ENCODE measurements around the gene ALDH4A1.

The ALDH4A1 gene

DNA sequence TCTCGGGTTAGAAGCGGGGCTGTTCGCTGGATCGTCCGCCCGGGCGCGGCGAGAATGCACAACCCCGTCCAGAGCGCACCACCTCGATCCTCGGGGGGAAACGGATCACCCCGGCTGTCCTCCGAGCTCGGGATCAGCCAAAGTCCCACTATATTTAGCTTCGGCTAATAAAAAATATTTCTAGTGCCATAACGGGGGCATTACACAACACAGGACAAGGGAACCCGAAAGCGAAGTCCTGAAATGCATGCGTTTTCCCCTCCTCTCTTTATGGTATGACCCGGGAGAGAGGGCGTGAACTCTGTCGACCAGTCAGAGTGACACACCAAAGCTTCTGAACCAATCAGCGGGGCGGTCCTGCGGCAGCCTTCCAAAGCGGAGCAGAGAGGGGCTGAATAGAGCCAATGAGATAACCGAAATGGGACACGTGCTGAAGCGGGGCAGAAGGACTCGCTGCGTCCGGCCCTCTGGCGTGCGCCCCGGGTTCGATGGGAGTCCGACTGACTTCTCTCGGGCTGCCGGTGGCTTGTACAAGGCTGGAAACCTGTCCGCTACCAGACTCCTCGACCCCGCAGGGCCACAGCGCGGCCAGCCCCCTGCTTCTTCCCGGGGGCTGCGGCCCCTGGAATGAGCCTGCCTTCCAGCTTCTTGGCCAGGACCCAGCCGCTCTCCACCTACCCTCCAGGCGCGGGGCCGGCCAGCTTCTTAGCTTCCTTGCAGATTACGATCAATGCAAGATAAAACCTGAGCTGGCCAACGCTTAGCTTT lies at the start of gene ALDH4A1:
ALDH4A1 (minus strand) TSS at position 33 of the 768 bp plus-strand sequence; CDS start at position 1, 32 bp downstream.
- peak; percentile 90 to 93 for DNase-seq

GRCh38 chr1:18951818-18952391 lies 49.5 kb upstream of the ALDH4A1 start:
- DNase-seq, result peak; percentile 82

DNA sequence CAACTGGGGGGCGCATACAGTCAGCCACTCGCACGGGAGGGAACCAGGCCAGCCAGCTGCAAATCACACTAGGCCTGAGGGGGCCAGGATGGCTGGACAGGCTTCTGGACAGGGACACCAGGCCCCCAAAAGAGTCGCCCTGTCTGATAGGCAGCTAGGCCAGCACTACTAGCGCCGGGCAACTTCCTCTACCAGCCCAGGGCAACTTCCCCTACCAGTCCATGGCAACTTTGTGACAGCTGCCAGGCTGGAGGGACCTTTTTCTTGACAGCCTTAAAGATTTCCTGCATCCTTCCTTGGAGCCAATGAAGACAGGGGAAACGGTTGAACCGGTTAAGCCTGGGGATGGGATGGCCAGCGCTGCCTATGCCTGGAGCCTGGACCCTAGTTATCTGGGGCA lies 49.1 kb upstream of the ALDH4A1 start:
- DNase-seq, result peak in 1 of 2 donors; percentile 22

DNA sequence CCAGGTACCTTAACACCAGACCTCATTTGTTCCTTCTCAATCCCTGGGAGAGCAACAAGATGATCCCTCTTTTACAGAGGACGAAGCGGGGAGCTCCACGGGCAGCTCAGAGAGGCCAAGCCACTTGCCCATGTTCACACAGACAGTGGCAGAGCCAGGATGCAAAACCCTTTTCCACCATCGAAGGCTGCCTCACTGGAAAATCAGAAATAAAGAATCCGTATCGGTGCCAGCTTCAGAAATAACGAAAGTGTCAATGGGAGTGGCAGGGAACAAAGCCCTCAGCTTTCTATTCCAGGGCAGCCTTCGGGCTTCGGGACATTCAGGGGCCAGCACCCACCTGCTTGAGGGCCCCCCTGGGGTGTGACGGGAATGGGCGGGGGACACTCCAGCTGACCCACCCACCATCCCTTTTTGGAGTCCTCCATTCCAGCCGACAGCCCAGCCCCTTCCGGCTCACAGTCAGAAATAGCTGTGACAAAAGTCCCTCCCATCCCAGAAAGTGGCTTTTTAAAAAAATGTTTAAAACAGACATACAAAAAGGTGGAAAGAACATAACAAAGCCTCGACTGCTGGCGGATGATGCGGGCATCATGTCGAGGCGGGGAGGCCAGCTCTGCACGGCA lies 48.2 kb upstream of the ALDH4A1 start:
- peak; percentile 46 to 49 for DNase-seq

GRCh38 chr1:18949686-18950400 lies 47.5 kb upstream of the ALDH4A1 start:
- peak; percentile 30 to 37 for DNase-seq

- no peak for DNase-seq
These were observed 46.7 kb upstream of the ALDH4A1 start for GRCh38 chr1:18948913-18949685.

DNA sequence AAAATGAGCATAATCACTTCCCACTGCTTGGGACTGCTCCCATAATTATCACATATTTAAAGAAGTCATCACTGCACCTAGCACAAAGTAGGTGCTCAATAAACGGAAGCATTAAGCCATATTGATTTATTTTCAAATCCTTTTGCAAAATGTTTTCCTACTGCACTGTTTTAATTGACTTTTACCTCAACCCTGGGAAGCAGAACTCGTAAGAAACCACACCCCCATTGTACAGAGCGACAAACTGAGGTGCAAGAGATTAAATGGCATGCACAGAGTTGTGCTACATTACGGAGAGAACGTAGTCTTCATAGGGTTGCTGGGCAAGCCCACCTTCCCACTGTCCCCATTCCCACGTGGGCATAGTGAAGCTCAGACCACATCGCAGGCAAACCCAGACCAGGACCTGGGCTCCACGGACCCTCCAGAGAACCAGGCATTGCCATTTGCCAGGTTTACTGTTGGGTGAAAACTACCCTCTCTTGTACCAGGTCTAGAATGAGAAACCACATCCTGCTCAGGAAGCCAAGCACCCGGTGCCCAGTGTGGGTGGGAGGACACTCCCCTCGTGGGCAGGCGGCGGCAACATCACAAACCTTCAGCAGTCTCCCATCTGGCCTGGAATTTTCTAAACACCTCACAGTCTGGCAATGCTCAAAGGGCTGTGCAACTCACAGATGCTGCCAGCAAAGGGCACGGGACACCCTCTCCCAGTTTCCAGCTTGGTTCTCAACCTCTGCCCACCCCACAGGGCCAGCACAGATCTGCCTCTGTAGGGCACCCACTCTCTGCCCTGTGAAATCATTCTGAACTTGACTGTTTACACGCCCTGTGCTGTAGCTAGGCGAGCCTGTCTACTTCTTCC lies 45.9 kb upstream of the ALDH4A1 start:
- DNase-seq, result peak; percentile 54 to 65

DNA sequence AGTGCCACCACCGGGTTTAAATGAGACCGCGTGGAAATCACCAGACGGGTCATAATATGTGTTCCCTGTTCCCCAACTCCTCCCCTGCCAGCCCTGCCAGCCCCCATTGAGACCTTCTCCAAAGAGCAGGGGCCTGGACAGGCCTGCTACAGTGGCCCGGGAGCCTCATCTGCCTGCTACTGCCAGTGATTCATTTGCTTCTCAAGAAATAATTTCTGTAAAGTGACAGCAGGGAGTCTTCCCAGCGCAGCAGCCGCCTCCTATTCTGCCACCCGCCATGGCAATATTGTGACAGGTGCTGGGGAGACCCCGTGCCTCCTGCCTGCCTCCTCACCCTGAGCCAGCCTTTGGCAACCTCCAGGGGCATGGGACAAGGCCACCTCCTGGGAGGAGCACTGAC lies 45.2 kb upstream of the ALDH4A1 start:
- no peak for DNase-seq

DNA sequence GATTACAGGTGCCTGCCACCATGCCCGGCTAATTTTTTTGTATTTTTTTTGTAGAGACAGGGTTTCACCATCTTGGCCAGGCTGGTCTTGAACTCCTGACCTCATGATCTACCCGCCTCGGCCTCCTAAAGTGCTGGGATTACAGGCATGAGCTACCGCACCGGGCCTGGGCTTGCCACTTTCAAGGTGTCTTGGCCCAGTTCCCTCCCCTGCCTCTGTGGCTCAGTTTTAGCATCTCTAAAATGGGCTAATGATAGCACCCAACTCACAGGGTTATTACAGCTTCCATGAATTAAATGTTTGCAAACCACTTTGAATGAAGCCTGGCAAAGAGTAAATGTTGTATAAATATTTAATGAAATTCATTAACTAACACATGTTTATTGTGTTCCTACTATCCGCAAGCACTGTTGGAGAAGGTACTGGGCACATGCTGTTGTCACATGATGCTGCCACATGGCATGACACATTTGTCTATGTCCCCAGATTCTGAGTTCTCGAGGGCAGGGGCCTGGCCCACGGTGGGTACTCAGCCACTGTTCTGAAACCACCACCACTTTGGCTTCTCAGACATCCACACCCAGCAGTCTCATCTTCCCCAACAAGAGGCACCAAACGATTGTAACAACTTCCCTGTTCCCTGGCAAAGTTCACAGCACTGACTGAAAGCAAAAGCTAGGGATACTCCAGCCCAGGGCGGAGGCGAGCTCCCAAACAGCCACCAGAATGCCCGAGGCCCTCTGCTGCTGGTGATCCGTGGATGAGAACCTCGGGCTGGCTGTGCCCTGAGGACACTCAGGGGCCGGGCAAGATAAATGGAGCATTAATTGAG lies 44.4 kb upstream of the ALDH4A1 start:
- DNase-seq, result no peak

- no peak for DNase-seq
These were observed 43.1 kb upstream of the ALDH4A1 start for GRCh38 chr1:18945401-18945849.

GRCh38 chr1:18944810-18945209 lies 42.5 kb upstream of the ALDH4A1 start:
- DNase-seq, result no peak

GRCh38 chr1:18943914-18944572 lies 41.7 kb upstream of the ALDH4A1 start:
- DNase-seq, result no peak

DNA sequence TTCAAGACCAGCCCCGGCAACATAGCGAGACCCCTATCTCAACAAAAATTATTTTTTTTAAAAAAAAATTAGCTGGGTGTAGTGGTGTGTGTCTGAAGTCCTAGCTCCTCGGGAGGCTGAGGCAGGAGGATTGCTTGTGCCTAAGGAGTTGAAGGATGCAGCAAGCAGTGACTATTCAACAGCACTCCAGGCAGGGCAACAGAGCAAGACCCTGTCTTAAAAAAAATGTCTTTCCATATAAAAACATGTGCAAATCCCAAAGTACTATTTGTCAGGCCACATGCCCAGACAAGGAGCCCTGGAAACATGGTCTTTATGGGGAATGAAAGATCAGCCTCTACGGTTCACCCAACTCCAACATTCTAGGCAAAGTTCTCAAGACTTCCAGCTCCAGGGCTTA lies 40.8 kb upstream of the ALDH4A1 start:
- DNase-seq, result no peak

DNA sequence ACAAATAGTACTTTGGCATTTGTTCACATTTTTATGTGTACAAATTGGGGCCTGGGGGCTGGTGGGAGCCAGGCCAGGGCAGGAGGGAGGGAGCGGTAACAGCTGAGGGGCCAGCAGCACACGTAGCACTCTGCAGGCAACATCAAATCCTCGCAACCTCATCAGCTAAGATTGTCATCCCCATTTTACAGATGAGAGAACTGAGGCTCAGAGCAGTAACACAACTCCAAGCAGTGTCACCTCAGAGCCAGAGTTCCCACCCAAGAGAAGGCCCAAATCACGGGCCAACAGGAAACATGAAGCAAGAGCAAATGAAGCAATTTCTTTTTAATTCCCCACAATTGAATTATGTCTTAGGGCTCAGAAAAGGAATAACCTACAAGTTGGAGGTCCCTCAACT lies 40.0 kb upstream of the ALDH4A1 start:
- DNase-seq, result no peak

GRCh38 chr1:18941221-18942141 lies 39.1 kb upstream of the ALDH4A1 start:
- DNase-seq, result no peak

DNA sequence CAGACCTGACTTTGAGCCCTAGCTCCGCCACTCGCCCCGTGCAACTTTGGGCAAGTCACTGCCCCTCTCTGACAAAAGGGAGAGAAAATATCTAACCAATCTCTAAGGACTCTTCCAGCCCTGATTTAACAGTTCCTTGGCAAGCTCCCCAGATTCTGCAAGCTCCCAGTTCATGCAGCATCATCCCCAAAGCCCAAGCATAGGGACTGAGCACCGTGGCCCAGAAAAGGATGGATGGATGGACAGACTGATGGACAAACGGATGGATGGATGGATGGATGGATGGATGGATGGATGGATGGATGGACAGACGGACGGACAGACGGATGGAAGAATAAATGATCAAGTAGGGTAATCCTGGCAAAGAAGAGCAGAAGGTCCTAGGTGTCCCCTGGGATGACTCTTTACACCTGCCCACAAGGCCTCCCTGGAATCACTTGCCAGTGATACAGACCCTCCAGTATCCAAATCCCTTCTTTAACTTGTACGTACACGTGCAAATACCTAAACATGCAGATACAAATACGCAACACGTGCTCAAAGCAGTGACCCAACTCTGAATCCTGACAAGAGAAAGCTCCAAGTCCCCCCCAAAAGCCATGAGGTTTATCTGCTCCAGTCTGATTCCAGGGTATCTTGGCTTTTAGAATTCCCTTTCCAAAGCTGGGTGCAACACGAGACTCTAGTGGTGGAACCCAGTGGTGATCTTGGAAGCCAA lies 38.1 kb upstream of the ALDH4A1 start:
- no peak for DNase-seq

GRCh38 chr1:18939398-18940302 lies 37.3 kb upstream of the ALDH4A1 start:
- DNase-seq, result no peak

Measured in stimulated activated CD4-positive, alpha-beta T cell treated with anti-CD3 and anti-CD28 coated beads, Interleukin-2, amount 100 ng/mL, for 24 hours (primary cell).